ENCODE results near the gene PLD5. TPM values are rescaled to one million over a fixed set of nuclear protein-coding genes. Genes with fewer than 3 reads are reported as not detected.
"Not testable (repeated sequence)": the region's sequence is repeated elsewhere in the genome, so short reads cannot be mapped to it uniquely, and the experiment has no call there.

PLD5 gene
- total and polyA plus RNA-seq, 7 donors: 0.03 to 0.92 (median 0.22) TPM; not detected in 4

GRCh38 chr1:242237051-242237450 lies 287.4 kb downstream of the PLD5 start:
- Histone ChIP-seq H3K36me3 (ENCODE audit: insufficient read depth in 1 of 2, low read depth in 1 of 2) (no peaks in the 10 kb centered on the region), H3K9me3 (no peaks in the 10 kb centered on the region), H3K4me1 (no peaks in the 10 kb centered on the region), H3K27me3 (ENCODE audit: insufficient read depth in 3 of 3, low read length in 2 of 3) (no peaks in the 10 kb centered on the region), H3K27ac (no peak overlapping the region), H3K4me3 (no peak overlapping the region)
- intact Hi-C loops (cut with DNase I): no loop called here
- TF ChIP-seq, protein P1, sequence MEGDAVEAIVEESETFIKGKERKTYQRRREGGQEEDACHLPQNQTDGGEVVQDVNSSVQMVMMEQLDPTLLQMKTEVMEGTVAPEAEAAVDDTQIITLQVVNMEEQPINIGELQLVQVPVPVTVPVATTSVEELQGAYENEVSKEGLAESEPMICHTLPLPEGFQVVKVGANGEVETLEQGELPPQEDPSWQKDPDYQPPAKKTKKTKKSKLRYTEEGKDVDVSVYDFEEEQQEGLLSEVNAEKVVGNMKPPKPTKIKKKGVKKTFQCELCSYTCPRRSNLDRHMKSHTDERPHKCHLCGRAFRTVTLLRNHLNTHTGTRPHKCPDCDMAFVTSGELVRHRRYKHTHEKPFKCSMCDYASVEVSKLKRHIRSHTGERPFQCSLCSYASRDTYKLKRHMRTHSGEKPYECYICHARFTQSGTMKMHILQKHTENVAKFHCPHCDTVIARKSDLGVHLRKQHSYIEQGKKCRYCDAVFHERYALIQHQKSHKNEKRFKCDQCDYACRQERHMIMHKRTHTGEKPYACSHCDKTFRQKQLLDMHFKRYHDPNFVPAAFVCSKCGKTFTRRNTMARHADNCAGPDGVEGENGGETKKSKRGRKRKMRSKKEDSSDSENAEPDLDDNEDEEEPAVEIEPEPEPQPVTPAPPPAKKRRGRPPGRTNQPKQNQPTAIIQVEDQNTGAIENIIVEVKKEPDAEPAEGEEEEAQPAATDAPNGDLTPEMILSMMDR (IDR thresholded peaks at IDR 0.05): no peak
- 52 to 65% (median 58%) methylated on average over 1 of the region's 1 CpG for WGBS, 3 donors
- DNase-seq (no peak), ATAC-seq (no peak)

DNA sequence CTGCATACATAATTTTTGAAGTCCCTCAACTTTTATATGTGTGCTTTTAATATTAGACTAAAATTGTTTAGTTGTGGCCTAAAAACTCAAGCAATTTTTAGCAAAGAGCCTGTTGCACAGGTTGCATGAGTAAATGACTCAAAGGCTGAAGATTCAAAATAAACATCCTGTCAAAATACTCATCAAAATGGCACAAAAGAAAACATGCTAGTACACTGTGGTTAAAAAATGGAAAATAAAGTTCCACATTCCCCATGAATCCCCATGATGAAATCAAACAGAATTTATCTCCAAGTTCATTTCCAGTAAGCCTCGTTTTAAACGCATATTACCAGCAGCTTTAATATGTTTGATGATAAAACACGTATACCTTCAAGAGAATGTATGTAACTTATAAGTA lies 295.5 kb downstream of the PLD5 start:
- intact Hi-C loops (cut with DNase I): no loop called here
- H3K9me3 ChIP-seq: no peaks in the 10 kb centered on the region
- 84 to 87% (median 86%) methylated on average over 3 of the region's 3 CpGs for WGBS, 3 donors
- H3K4me3 ChIP-seq: no peak overlapping the region
- ATAC-seq: no peak
- H3K27ac ChIP-seq: no peak overlapping the region
- DNase-seq: no peak
- TF ChIP-seq, protein P1 (IDR thresholded peaks at IDR 0.05): no peak
- no peaks in the 10 kb centered on the region for H3K36me3 ChIP-seq (ENCODE audit: insufficient read depth in 1 of 2, low read depth in 1 of 2)
- no peaks in the 10 kb centered on the region for H3K27me3 ChIP-seq (ENCODE audit: insufficient read depth in 3 of 3, low read length in 2 of 3)
- H3K4me1 ChIP-seq: no peaks in the 10 kb centered on the region

- TF ChIP-seq, protein P1 (IDR thresholded peaks at IDR 0.05): no peak
- H3K4me3 ChIP-seq: no peak overlapping the region
- H3K36me3 ChIP-seq (ENCODE audit: insufficient read depth in 1 of 2, low read depth in 1 of 2): no peaks in the 10 kb centered on the region
- H3K27ac ChIP-seq: no peak overlapping the region
- no peaks in the 10 kb centered on the region for H3K27me3 ChIP-seq (ENCODE audit: insufficient read depth in 3 of 3, low read length in 2 of 3)
- H3K9me3 ChIP-seq: no peaks in the 10 kb centered on the region
- no peaks in the 10 kb centered on the region for H3K4me1 ChIP-seq
- ATAC-seq (no peak), DNase-seq (no peak)
- 88 to 92% (median 89%) methylated on average over 9 of the region's 9 CpGs for WGBS, 3 donors
- intact Hi-C loops (cut with DNase I): no loop called here
These were observed 298.5 kb downstream of the PLD5 start for GRCh38 chr1:242225767-242226573.

DNA sequence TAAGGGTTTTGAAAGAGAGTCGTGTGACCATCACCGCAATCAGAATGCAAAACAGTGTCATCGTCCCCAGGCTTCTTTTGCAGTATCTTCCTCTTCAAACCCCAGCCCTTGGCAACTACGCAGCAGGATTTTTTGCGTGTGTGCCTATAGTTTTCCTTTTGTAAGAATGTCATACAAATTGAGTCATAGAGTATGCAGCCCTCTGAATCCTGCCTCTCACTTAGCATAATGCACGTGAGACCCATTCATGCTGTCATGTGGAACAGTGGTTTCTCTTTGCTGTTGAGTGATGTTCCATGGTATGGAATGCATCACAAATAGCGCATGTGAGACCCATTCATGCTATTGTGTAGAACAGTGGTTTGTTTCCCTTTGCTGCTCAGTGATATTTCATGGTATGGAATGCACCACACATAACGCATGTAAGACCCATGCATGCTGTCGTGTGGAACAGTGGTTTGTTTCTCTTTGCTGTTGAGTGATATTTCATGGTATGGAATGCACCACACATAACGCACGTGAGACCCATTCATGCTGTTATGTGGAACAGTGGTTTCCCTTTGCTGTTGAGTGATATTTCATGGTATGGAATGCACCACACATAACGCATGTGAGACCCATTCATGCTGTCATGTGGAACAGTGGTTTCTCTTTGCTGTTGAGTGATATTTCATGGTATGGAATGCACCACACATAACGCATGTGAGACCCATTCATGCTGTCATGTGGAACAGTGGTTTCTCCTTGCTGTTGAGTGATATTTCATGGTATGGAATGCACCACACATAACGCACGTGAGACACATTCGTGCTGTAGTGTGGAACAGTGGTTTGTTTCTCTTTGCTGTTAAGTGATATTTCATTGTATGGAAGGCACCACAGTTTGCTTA lies 299.4 kb downstream of the PLD5 start:
- H3K4me1 ChIP-seq; H3K36me3 ChIP-seq (ENCODE audit: insufficient read depth in 1 of 2, low read depth in 1 of 2); intact Hi-C loops (cut with DNase I); DNase-seq; ATAC-seq; H3K27ac ChIP-seq; H3K9me3 ChIP-seq; H3K4me3 ChIP-seq; H3K27me3 ChIP-seq (ENCODE audit: insufficient read depth in 3 of 3, low read length in 2 of 3): not testable (repeated sequence)
- 67 to 77% (median 69%) methylated on average over 16 of the region's 16 CpGs for WGBS, 3 donors

DNA sequence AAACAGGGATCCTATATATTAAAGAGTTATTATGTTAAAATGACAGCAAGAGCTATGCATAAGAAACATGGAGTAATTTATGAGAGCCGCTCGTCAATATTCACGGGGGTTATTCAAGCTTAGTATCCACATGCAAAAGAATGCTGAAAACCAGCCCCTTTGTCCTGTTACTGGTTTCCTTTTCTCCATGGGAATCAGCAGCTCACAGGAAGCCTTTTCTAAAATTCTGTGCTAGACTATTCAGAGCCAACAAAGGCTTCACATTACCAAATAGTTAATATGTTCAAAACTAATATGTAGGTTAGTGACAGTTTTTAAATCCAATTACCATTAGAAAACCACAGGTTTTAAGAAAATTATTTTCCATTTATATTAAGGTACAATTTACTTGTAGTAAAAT lies 300.0 kb downstream of the PLD5 start:
- no peak for ATAC-seq
- H3K27me3 ChIP-seq (ENCODE audit: insufficient read depth in 3 of 3, low read length in 2 of 3): no peaks in the 10 kb centered on the region
- H3K9me3 ChIP-seq: no peaks in the 10 kb centered on the region
- H3K27ac ChIP-seq: no peak overlapping the region
- intact Hi-C loops (cut with DNase I): no loop called here
- TF ChIP-seq, protein P1 (IDR thresholded peaks at IDR 0.05): no peak
- H3K4me3 ChIP-seq: no peak overlapping the region
- H3K36me3 ChIP-seq (ENCODE audit: insufficient read depth in 1 of 2, low read depth in 1 of 2): no peaks in the 10 kb centered on the region
- no peak for DNase-seq
- 60 to 67% (median 64%) methylated on average over 3 of the region's 3 CpGs for WGBS, 3 donors
- H3K4me1 ChIP-seq: no peaks in the 10 kb centered on the region
